Left colon (tissue), 2 donors: ENCODE measurements around the gene CIROP. TPM values are rescaled to one million over a fixed set of nuclear protein-coding genes. Genes with fewer than 3 reads are reported as not detected.

Source experiments
- ATAC-seq: fragments of 200-7000 bp; cut with Tn5 transposase; one replicate; pipeline ENCODE4 v1.9.1; 2020; ENCODE audit warnings: mild to moderate bottlenecking, moderate library complexity
- DNase-seq, 2 donors: peaks; one replicate each; pipeline ENCODE4 v3.0.0-alpha.2; 2020
- intact Hi-C, 2 donors: fragments of 100-400 bp; cut with DNase I in 1 of 2; cut with micrococcal nuclease in 1 of 2; formaldehyde crosslinking; loops; one replicate each; pipeline versions ENCODE4 v1.11.2 to v1.14.0; 2022; cut with DNase I, micrococcal nuclease
- long read RNA-seq: library from polyadenylated mRNA; unstranded; transcript quantifications from one replicate; pipeline ENCODE4 v2.0.0, GENCODE V29; 2021
- total RNA-seq, 2 donors: library from RNA; stranded (reverse); fragmentation: NEBNext Ultra II Directional; extraction: Animal tissue kit (Norgen Biotek cat#: 25700); gene quantifications; one replicate each; pipeline ENCODE4 v1.2.1, GENCODE V29; 2021
- donor health status: DM: no; HTN: no; CAD: no.
- donor health status: DM: yes; HTN: yes; CAD: no.

Gene CIROP, protein sequence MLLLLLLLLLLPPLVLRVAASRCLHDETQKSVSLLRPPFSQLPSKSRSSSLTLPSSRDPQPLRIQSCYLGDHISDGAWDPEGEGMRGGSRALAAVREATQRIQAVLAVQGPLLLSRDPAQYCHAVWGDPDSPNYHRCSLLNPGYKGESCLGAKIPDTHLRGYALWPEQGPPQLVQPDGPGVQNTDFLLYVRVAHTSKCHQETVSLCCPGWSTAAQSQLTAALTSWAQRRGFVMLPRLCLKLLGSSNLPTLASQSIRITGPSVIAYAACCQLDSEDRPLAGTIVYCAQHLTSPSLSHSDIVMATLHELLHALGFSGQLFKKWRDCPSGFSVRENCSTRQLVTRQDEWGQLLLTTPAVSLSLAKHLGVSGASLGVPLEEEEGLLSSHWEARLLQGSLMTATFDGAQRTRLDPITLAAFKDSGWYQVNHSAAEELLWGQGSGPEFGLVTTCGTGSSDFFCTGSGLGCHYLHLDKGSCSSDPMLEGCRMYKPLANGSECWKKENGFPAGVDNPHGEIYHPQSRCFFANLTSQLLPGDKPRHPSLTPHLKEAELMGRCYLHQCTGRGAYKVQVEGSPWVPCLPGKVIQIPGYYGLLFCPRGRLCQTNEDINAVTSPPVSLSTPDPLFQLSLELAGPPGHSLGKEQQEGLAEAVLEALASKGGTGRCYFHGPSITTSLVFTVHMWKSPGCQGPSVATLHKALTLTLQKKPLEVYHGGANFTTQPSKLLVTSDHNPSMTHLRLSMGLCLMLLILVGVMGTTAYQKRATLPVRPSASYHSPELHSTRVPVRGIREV
- total RNA-seq, result not detected
- long read RNA-seq, result 0 reads

DNA sequence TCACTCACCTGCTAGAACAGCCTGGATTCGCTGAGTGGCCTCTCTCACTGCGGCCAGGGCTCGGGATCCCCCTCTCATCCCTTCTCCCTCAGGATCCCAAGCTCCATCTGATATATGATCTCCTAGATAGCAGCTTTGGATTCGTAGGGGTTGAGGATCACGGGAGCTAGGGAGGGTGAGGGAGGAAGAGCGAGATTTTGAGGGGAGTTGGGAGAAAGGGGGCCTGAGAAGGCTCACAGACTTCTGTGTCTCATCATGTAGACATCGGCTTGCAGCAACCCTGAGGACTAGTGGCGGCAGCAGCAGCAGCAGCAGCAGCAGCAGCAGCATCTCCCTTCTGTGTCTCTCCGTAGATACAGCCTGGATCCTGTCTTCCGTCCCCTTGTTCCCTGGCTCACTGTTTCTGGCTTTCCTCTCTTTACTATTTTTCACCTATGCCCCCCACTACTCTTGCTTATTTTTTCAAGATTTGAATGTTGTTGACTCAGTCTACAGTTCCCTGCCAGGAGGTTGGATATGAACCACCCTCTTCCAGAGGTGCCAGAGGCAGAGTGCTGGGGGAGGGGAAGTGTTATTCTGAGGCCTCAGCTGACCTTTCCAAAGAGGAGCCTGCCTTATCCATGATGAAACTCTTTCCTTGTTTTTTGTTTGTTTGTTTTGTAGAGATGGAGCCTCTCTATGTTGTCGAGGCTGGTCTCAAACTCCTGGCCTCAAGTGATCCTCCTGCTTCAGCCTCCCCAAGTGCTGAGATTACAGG lies at the start of gene CIROP:
TSS of gene CIROP (minus strand) at position 399 of the 757 bp plus-strand sequence. CDS start at position 330, 69 bp downstream.
- intact Hi-C loops, result no loop called here
- ATAC-seq (no peak), DNase-seq (no peak)

DNA sequence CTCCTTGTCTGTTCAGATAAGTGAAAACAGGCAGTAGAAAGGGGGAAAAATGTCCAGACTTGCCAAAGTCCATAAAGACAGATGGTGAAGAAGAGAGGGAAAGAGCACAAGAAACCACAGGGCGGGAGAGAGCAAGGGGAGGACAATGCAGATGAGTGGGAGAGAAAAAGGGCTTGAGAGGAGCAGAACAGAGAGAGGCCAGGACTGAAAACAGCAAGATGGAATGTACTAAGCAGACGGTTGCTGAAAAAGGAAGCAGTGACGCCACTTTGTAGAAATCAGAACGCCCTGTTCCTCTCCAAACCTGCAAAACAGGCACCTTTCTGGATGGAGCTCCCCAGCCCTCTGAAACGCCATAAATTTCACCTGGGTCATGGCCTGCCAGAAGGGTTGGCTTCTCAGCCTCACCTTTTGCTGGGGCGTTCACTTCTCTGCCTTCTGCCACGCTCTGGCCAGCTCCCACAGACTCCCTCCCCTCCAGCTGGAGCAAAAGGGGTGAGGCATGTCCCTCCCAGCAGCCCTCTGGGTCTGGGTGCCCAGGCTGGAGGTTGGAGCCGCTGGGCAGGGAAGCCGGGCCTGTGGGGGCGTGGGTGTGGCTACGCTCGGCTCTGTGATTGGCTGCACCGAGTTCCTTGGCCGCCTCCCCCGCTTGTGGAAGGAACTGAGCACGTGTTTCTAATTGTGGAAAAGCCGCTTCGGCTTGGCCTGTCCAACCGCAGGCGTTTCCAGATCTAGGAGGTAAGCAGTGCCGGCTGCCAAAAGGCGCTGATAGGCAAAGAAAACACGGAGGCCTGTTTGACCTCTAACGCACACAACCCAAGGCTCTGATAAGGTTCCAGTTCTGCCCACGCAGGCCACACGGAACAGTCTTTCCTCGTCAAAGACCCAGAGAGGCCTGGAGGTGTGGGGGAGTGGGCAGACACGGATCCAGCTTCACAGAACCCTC lies 49.3 kb upstream of the CIROP start:
- intact Hi-C loops, result no loop called here
- DNase-seq (peak; percentile 82 to 93), ATAC-seq (peak; percentile 93)

DNA sequence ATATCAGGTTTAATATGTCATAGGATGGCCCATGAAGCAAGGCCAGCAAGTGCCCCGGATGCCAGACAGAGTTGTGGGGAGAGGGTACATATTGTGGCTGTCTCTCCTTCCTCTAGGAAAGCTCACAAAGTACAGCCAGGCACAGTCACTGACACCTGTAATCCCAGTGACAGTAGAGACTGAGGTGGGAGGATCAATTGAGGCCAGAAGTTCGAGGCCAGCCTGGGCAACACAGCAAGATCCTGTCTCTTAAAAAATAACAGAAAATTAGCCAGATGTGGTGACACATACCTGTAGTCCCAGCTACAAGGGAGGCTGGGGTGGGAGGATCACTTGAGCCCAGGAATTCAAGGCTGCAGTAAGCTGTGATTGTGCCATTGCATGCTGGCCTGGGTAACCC lies 46.6 kb upstream of the CIROP start:
- DNase-seq (no peak), ATAC-seq (no peak)
- intact Hi-C loops, result no loop called here

- DNase-seq (no peak), ATAC-seq (no peak)
- intact Hi-C loops, result no loop called here
Observed at GRCh38 chr14:23149745-23150144, 45.0 kb upstream of the CIROP start.

GRCh38 chr14:23148591-23149249 lies 43.9 kb upstream of the CIROP start:
- DNase-seq (no peak), ATAC-seq (no peak)
- intact Hi-C loops, result no loop called here

- DNase-seq, result no peak
- ATAC-seq, result no peak
- intact Hi-C loops, result no loop called here
Observed at GRCh38 chr14:23147676-23148075, 42.9 kb upstream of the CIROP start.

DNA sequence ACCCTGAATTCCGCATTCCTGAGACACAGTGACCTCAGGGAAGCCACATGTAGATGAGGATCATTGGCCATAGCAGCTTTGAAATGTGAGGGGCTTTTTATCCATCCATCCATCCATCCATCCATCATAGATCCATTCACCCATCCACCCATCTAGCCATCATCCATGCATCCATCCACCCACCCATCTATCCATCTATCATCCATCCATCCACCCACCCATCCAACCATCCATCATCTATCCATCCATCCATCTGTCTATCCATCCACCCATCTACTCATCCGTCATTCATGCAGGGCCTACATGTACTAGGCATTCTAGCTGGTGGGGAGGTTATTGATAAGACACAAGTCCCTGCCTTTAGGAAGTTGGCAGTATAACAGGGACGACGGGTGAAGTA lies 42.2 kb upstream of the CIROP start:
- DNase-seq (no peak), ATAC-seq (no peak)
- intact Hi-C loops, result no loop called here

GRCh38 chr14:23146351-23146910 lies 41.6 kb upstream of the CIROP start:
- DNase-seq, result no peak
- ATAC-seq, result no peak
- intact Hi-C loops, result no loop called here

GRCh38 chr14:23145794-23146350 lies 41.1 kb upstream of the CIROP start:
- DNase-seq (no peak), ATAC-seq (no peak)
- intact Hi-C loops, result no loop called here

DNA sequence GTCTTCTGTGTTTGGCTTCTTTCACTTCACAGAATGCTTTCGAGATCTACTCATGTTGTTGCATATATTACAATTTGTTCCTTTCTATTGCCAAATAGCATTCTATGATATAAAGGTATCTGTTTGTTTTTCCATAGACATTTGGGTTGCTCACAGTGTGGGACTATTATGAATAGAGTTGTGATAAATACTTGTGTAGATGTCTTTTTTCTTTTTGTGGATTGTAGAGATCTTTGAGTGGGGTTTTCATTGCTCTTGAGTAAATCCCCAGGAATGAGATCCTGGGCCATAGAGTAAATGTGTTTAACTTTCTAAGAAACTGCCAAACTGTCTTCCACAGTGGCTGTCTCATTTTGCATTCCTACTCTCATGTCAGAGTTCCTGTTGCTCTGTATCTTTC lies 39.1 kb upstream of the CIROP start:
- ATAC-seq (no peak), DNase-seq (no peak)
- intact Hi-C loops, result no loop called here

DNA sequence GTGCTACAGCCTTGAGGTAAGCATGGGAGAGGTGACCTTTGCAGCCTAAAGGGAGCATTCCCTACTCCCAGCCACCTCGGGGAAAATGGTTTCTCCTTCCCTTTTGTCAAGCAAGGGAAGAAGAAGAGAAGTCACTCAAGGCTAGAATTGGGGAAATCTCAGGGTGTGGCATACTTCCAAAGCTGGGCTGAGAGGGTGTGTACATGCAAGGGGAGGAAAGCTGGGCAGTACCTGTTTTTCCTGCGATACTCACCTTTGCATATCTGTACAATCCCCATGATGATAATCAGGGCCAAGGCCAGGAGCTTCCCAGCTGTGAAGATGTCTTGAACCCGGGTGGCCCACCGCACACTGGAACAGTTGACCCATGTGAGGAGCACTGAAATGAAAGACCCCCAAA lies 38.0 kb upstream of the CIROP start:
- DNase-seq, result no peak
- intact Hi-C loops, result no loop called here
- ATAC-seq, result no peak

DNA sequence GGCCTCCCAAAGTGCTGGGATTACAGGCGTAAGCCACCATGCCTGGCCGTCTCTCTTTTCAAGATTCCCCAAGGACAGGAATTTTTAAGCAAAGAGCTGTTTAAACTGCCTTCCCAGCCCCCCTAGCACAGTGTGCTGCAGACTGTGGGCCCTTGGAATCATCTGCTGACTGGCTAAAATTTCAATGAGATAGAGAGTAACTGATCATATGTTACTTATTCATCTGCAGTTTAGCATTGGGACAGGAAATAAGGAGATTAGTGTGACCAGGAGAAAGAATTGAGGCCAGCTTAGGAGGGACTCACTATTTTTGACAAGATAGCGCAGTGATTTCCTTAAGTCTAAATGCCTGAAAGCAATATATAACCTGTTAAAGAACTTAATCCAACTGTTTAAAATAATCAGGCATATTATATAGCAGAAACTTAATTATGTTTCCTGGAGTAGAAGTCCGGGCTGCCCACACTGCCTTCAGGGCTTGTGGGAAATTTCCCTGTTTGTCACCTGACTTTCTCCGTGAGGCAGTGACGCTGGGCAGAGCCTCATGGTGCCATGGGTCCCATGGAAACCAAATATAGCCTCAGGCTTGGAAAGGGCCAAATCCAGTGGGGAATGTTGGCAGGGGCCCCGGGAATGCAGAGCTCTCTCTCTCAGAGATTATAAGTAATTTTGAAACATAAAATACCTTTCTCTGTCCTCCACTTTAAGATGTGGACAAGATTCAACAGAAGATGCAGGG lies 37.1 kb upstream of the CIROP start:
- intact Hi-C loops, result no loop called here
- DNase-seq (no peak), ATAC-seq (no peak)

DNA sequence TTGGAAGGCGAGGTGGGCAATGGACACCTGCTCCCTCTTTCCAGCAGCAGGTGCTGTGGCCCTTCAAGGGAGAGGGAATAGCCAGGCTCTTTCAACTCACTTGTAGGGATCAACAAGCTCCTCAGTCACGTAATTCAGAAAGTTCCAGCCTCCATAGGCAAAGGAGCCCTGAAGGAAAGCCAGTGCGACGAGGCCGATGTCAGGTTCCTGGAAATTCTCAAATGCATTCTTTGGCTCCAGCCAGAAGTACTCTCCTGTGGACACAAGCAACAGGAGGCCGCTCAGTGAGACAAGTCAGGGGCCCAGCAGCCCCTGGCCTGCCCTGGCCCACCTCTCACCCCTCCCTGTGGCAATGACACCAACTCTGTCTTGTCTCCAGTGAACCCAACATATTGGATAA lies 35.6 kb upstream of the CIROP start:
- no peak for ATAC-seq
- DNase-seq, result no peak
- intact Hi-C loops, result no loop called here

DNA sequence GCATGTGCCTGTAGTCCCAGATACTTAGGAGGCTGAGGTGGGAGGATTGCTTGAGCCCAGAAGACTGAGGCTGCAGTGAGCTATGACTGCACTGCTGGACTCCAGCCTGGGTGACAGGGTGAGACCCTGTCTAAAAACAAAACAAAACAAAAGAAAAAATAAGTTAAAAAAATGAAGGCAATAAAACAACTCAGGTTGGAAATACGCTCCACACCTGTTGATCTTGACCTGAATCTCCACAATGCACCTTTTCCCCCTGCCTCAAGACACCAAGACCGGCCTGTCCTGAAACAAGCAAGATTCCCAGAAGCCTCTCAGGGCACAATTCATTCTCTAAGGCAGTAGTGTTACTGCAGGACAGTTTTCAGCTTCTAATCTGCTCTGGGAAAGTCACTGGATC lies 35.1 kb upstream of the CIROP start:
- DNase-seq (no peak), ATAC-seq (no peak)
- intact Hi-C loops, result no loop called here

DNA sequence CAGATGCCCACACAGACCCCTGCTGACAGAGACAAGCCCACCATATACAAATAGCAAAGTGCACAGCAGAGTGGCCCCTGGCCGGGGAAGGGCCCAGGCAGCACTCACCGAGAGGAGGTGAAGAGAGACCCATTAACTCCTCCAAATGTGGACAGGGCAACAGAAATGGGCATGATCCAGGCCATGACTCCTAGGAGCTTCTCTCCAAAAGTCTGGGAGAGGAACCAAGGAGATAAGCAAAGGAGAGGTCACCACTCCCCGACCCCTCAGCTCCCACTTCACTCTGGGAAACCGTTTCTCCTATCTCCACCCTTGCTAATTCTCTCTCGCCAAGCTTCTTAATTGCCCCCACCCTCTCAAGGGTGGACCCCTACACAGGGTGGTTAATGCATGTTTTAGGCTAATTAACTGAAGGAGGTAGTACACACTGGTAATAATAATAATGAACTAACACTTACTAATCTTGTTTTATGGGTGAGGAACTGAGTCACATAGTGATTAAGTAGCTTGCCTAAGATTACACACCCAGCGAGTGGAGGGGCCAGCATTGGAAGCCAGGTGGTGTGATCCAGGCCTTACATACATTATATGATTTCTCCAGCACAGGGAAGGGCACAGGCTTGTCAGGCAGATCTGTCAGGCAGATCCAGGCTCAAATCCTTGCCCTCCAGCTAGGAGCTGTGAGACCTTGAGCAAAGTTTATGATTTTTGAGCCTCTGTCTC lies 33.2 kb upstream of the CIROP start:
- intact Hi-C loops, result no loop called here
- DNase-seq, result no peak
- ATAC-seq, result no peak

- DNase-seq (no peak), ATAC-seq (no peak)
- intact Hi-C loops, result no loop called here
Observed at GRCh38 chr14:23137192-23137812, 32.5 kb upstream of the CIROP start.
